Renal pelvis (tissue), 4 donors: ENCODE measurements around the gene MSANTD3. TPM values are rescaled to one million over a fixed set of nuclear protein-coding genes. Genes with fewer than 3 reads are reported as not detected.
"Not testable (repeated sequence)": the region's sequence is repeated elsewhere in the genome, so short reads cannot be mapped to it uniquely, and the experiment has no call there.

Experiments
- DNase-seq: peaks from one replicate; pipeline ENCODE4 v3.0.0-alpha.2; 2013
- polyA plus RNA-seq, 3 donors: library from polyadenylated mRNA; unstranded; fragments of 120-200 nt; gene quantifications; one replicate each; pipeline ENCODE4 v1.2.1, GENCODE V29; 2013; ENCODE audit not compliant: insufficient read length in 3 of 3

MSANTD3 gene
- polyA plus RNA-seq, 3 donors: 19.4 to 22.2 (median 21.7) TPM

DNA sequence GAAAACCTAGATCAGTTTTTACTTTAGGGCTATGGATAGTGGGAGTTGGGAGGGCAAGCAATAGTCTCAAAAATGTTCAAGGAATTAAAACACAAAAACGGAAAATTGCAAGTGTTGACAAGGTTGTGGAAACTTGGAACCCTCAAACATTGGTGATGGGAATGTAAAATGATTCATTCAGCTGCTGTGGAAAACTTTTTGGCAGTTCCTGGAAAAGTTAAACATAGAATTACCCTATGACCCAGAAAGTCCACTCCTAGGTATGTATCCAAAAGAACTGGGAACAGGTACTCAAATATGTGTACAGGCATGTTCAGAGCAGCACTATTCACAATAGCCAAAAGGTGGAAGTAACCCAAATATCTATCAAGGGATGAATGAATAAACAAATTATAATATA lies 1.2 kb upstream of the MSANTD3 start:
- no peak for DNase-seq

DNA sequence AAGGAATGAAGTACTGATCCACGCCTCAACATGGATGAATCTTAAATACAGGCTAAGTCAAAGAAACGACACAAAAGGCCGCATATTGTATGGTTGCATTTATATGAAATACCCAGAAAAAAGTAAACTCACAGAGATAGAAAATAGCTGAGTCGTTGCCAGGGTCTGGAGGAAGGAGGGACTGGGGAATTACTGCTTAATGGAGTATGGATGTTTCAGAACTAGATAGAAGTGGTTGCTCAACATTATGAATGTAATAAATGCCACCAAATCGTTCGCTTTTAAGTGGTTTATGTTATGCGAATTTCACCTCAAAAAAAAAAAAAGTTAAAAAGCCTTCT lies 784 bp upstream of the MSANTD3 start:
- no peak for DNase-seq

GRCh38 chr9:100427366-100428263 lies 672 bp downstream of the MSANTD3 start:
- DNase-seq: peak; percentile 60

DNA sequence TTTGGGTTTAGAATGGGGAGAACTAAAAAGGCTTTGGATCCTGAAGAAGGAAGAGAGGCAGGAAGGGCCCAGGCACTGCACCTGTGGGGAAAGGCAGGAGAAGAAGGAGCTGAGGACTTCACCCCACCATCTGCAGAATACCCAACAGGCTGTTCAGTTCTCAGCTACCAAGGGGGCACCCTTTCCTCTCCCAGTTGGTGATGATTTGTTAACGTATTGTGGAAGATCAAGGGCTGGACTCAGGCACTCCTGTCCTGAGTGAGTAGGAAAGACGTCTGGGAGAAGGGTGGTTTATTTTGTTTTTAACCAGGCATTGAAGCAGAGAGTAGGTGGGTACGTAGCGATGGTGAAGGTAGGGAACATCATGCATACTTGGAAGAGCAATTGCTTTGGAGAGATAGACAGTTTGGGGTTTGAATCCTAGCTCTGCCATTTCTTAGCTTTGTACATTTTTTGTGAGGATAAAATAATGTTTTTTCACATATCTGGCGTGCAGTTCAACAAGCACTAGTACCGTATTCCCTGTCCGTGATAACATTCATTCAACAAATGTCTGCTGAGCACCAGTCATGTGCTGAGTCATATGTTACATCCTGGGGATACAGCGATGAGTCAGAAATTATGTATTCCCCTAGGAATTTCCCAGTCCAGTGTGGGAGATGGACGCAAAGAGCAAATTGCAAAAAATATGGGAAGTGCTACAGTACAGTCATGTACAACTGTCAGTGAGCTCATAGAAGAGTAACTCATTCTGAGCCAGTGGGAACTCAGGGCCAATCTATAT lies 2.1 kb downstream of the MSANTD3 start:
- no peak for DNase-seq

GRCh38 chr9:100430286-100430940 lies 3.5 kb downstream of the MSANTD3 start:
- DNase-seq: no peak

- no peak for DNase-seq
Measured at GRCh38 chr9:100431886-100432285, 4.9 kb downstream of the MSANTD3 start.

GRCh38 chr9:100432736-100433135 lies 5.8 kb downstream of the MSANTD3 start:
- DNase-seq: no peak

- no peak for DNase-seq
Measured at GRCh38 chr9:100436571-100436970, 9.6 kb downstream of the MSANTD3 start.

GRCh38 chr9:100437860-100438805 lies 11.2 kb downstream of the MSANTD3 start:
- DNase-seq: peak; percentile 64

DNA sequence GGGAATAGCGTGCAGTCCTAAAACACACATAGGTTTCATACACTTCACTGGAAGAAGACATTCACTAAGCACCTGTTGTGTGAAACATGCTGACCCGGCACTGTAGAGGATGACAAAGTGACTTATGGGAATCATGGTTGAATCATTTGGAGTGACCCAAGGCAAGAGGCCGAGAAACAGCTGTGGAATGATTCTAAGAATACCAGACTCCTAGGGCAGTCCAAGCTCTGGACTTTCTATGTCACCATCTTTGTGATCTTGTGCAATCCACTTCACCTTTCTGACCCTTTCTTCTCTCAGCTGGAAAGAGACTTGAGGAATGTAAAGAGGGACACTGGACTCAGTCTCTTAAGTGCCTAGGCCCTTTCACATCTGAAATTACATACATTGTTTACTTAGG lies 13.1 kb downstream of the MSANTD3 start:
- no peak for DNase-seq

DNA sequence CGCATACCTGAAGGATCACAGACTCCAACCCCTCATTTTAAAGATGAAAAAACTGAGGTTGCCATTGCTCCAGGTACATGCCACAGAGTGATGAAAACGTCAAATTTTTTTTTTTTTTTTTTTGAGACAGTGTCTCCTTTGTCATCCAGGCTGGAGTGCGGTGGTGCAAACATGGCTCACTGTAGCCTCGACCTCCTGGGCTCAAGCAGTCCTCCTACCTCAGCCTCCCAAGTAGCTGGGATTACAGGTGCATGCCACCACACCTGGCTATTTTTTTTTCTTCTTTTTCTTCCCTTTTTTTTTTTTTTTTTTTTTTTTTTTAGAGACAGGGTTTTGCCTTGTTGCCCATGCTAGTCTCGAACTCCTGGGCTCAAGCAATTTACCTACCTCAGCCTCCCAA lies 13.5 kb downstream of the MSANTD3 start:
- not testable (repeated sequence) for DNase-seq

GRCh38 chr9:100441911-100442361 lies 15.0 kb downstream of the MSANTD3 start:
- no peak for DNase-seq

- no peak for DNase-seq
Measured at GRCh38 chr9:100443781-100444768, 17.1 kb downstream of the MSANTD3 start.

DNA sequence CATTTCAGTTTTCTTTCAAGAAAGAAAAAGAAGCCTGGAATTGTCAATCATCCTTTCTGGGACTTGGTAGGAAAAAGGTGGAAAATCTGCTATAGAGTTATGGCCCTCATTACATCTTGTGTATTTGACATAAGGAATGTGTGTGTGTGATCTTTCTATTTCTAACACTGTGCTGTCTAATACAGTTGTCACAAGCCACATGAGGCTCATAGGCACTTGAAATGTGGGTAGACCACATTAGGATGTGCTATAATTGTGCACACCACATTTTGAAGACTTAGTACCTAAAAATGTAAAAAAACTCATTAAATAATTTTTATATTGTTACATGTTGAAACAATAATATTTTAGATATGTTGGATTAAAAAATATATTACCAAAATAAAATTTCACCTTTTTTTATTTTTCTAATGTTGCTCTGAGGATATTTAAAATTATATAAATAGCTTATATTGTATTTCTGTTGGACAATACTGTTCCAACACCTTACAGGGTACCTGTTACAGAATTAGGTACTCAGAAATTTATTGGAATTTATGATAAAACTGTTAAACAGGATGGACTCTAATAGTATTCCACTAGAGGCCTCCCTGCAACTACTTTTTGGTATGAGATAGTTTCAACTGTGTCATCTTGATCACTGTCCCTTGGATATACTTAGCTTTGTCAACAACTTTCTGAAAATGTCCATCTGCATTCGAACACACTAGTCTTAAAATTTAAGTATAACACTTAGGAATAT lies 18.4 kb downstream of the MSANTD3 start:
- DNase-seq: no peak

- DNase-seq: no peak
Measured at GRCh38 chr9:100445903-100446549, 19.1 kb downstream of the MSANTD3 start.

DNA sequence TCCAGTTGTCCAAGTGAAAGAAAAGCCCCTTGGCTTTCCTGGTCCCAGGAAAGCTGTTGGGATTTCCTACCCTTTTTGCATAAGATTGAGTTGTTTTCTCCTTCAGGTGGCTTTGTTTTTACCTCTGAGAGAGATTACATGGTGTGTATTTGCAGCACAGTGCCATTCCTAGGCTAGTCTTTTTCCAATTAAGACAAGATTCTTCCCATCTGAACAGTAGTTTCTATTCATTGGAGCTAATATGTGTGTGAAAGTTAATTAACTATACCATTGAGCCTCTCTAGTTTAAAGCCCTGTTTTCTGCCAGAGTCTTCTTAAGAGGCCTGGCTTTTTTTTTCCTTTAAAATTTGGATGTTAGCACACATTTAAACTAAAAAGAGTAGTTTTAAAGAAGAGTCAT lies 20.1 kb downstream of the MSANTD3 start:
- DNase-seq: no peak

GRCh38 chr9:100448266-100448665 lies 21.3 kb downstream of the MSANTD3 start:
- DNase-seq: no peak

GRCh38 chr9:100449420-100449819 lies 22.5 kb downstream of the MSANTD3 start:
- no peak for DNase-seq

DNA sequence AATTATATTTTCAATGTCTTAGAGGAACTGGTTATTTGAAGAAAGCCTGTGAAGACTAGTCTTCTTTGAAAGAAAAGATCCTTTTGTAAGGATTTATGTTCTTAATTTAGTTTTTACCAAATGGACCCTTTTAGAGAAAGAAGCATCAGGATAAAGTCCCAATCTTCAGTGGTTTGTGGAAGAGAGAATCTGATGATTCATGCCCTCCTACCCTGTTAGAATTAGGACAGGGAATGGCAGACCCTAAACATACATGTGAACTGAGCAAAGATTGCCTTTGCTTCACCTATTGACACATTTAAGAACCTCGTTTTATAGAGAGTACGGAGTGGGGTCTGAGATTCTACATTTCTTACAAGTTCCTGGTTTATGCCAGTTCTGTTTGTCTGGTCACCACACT lies 26.0 kb downstream of the MSANTD3 start:
- DNase-seq: no peak
